SK-N-SH treated with all-trans-retinoic acid at 6 μM for 48 hours (cell line): ENCODE data around the gene SEMA7A.

ENCODE experiments used
- ATAC-seq: fragments of 200-7000 bp; cut with Tn5 transposase; 3 replicates; pipeline ENCODE4 v1.9.1; 2020; ENCODE audit warnings: mild to moderate bottlenecking, moderate library complexity
- ARNTL ChIP-seq: fragments of 450-650 bp; formaldehyde crosslinking; IDR thresholded peaks from 2 replicates; pipeline ENCODE4 v1.5.0; 2020; ENCODE audit warnings: low read depth, mild to moderate bottlenecking, moderate library complexity, borderline replicate concordance
- BACH2 ChIP-seq: fragments of 250-450 bp; sonication (Bioruptor Pico); IDR thresholded peaks from 2 replicates; pipeline ENCODE4 v1.9.0; 2021; ENCODE audit warnings: mild to moderate bottlenecking, borderline replicate concordance
- CSDC2 ChIP-seq: fragments of 250-450 bp; sonication (Bioruptor Pico); IDR thresholded peaks from 2 replicates; pipeline ENCODE4 v1.5.0; 2020; ENCODE audit warnings: mild to moderate bottlenecking, moderate library complexity
- ESRRG ChIP-seq: fragments of 250-450 bp; sonication (Bioruptor Pico); IDR thresholded peaks from 2 replicates; pipeline ENCODE4 v1.6.1; 2021; ENCODE audit warnings: mild to moderate bottlenecking
- GLIS3 ChIP-seq: fragments of 250-450 bp; sonication (Bioruptor Pico); IDR thresholded peaks from 2 replicates; pipeline ENCODE4 v1.5.0; 2020; ENCODE audit warnings: mild to moderate bottlenecking, moderate library complexity
- ISL1 ChIP-seq: fragments of 250-450 bp; sonication (Bioruptor Pico); IDR thresholded peaks from 2 replicates; pipeline ENCODE4 v2.1.2; 2022; ENCODE audit warnings: mild to moderate bottlenecking, moderate library complexity
- OSR1 ChIP-seq: fragments of 250-450 bp; sonication (Bioruptor Pico); IDR thresholded peaks from 2 replicates; pipeline ENCODE4 v1.8.0; 2022; ENCODE audit warnings: moderate library complexity, mild to moderate bottlenecking, inconsistent platforms
- PPARA ChIP-seq: fragments of 250-450 bp; sonication (Bioruptor Pico); IDR thresholded peaks from 2 replicates; pipeline ENCODE4 v1.5.0; 2020; ENCODE audit warnings: mild to moderate bottlenecking, borderline replicate concordance
- SNAI2 ChIP-seq: fragments of 250-450 bp; sonication (Bioruptor Pico); IDR thresholded peaks from 2 replicates; pipeline ENCODE4 v1.5.0; 2020; ENCODE audit warnings: mild to moderate bottlenecking, moderate library complexity
- TCF4 ChIP-seq: fragments of 250-450 bp; sonication (Bioruptor Pico); IDR thresholded peaks from 2 replicates; pipeline ENCODE4 v1.8.0; 2021; ENCODE audit warnings: mild to moderate bottlenecking, moderate library complexity, borderline replicate concordance
- ZC3H10 ChIP-seq: fragments of 250-450 bp; sonication (Bioruptor Pico); IDR thresholded peaks from 2 replicates; pipeline ENCODE4 v1.5.1; 2021; ENCODE audit warnings: mild to moderate bottlenecking, moderate library complexity
- ZFP30 ChIP-seq: fragments of 450-650 bp; formaldehyde crosslinking; IDR thresholded peaks from 2 replicates; pipeline ENCODE4 v1.5.0; 2022; ENCODE audit warnings: mild to moderate bottlenecking, moderate library complexity
- ZNF565 ChIP-seq: fragments of 450-650 bp; formaldehyde crosslinking; conservative IDR thresholded peaks from 2 replicates; pipeline ENCODE4 v1.5.0; 2020; ENCODE audit warnings: low read depth, mild to moderate bottlenecking, moderate library complexity
- ZNF70 ChIP-seq: fragments of 450-650 bp; formaldehyde crosslinking; IDR thresholded peaks from 2 replicates; pipeline ENCODE4 v1.5.0; 2020; ENCODE audit warnings: mild to moderate bottlenecking, moderate library complexity
- ZNF8 ChIP-seq: fragments of 450-650 bp; formaldehyde crosslinking; IDR thresholded peaks from 2 replicates; pipeline ENCODE4 v1.5.0; 2020; ENCODE audit warnings: mild to moderate bottlenecking, moderate library complexity
- TF ChIP-seq, protein P1 (sequence below): fragments of 250-450 bp; sonication (Bioruptor Pico); IDR thresholded peaks from 2 replicates; pipeline ENCODE4 v1.5.1; 2021; ENCODE audit warnings: mild to moderate bottlenecking, moderate library complexity
- TF ChIP-seq, protein P2 (sequence below): fragments of 250-450 bp; sonication (Bioruptor Pico); IDR thresholded peaks from 2 replicates; pipeline ENCODE4 v1.8.0; 2020; ENCODE audit warnings: mild to moderate bottlenecking, moderate library complexity, borderline replicate concordance
- TF ChIP-seq, protein P3 (sequence below): fragments of 250-450 bp; sonication (Bioruptor Pico); IDR thresholded peaks from 2 replicates; pipeline ENCODE4 v1.5.0; 2020; ENCODE audit warnings: mild to moderate bottlenecking, moderate library complexity
- TF ChIP-seq, protein P4 (sequence below): fragments of 250-450 bp; sonication (Bioruptor Pico); IDR thresholded peaks from 2 replicates; pipeline ENCODE4 v1.8.0; 2021; ENCODE audit warnings: low read depth, mild to moderate bottlenecking, moderate library complexity, borderline replicate concordance
- TF ChIP-seq, protein P5 (sequence below): fragments of 250-450 bp; sonication (Bioruptor Pico); IDR thresholded peaks from 2 replicates; pipeline ENCODE4 v1.5.1; 2020; ENCODE audit warnings: low read depth, mild to moderate bottlenecking, moderate library complexity

Gene SEMA7A

DNA sequence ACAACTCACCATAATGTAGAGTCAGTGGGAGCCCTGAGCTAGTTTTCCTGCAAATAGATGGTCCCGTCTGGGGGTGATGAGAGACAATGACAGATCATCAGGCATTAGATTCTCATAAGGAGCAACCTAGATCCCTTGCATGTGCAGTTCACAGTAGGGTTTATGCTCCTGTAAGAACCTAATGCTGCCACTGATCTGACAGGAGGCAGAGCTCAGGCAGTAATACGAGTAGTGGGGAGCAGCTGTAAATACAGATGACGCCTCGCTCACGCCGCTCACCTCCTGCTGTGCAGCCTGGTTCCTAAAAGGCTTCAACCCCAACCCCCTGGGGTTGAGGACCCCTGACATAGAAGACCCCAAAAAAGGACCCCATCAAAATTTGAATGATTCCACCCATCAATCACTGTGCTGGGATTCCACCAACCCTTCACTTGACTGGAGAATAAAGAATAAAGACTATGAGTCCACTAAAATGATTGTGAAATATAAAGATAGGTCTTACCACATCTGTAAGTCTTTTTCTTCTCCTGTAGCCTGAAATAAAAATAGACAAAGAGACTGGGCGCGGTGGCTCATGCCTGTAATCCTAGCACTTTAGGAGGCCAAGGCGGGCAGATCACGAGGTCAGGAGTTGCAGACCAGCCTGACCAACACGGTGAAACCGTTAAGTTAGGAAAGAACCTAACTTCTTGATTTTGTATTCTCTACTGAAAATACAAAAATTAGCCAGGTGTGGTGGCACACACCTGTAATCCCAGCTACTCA lies 37.1 kb upstream of the SEMA7A start:
- no peak for ATAC-seq
- TF ChIP-seq SNAI2 (no peak), ARNTL (CRISPR knock-in tag) (no peak), PPARA (CRISPR knock-in tag) (no peak), ZFP30 (CRISPR knock-in tag) (no peak), OSR1 (CRISPR knock-in tag) (no peak), BACH2 (CRISPR knock-in tag) (no peak), GLIS3 (CRISPR knock-in tag) (no peak), ZNF8 (no peak), ISL1 (CRISPR knock-in tag) (no peak), TCF4 (CRISPR knock-in tag) (no peak)
- TF ChIP-seq, protein P1, sequence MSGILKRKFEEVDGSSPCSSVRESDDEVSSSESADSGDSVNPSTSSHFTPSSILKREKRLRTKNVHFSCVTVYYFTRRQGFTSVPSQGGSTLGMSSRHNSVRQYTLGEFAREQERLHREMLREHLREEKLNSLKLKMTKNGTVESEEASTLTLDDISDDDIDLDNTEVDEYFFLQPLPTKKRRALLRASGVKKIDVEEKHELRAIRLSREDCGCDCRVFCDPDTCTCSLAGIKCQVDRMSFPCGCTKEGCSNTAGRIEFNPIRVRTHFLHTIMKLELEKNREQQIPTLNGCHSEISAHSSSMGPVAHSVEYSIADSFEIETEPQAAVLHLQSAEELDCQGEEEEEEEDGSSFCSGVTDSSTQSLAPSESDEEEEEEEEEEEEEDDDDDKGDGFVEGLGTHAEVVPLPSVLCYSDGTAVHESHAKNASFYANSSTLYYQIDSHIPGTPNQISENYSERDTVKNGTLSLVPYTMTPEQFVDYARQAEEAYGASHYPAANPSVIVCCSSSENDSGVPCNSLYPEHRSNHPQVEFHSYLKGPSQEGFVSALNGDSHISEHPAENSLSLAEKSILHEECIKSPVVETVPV (CRISPR knock-in tag), result no peak
- TF ChIP-seq, protein P2, sequence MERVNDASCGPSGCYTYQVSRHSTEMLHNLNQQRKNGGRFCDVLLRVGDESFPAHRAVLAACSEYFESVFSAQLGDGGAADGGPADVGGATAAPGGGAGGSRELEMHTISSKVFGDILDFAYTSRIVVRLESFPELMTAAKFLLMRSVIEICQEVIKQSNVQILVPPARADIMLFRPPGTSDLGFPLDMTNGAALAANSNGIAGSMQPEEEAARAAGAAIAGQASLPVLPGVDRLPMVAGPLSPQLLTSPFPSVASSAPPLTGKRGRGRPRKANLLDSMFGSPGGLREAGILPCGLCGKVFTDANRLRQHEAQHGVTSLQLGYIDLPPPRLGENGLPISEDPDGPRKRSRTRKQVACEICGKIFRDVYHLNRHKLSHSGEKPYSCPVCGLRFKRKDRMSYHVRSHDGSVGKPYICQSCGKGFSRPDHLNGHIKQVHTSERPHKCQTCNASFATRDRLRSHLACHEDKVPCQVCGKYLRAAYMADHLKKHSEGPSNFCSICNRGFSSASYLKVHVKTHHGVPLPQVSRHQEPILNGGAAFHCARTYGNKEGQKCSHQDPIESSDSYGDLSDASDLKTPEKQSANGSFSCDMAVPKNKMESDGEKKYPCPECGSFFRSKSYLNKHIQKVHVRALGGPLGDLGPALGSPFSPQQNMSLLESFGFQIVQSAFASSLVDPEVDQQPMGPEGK, result no peak
- TF ChIP-seq, protein P3, sequence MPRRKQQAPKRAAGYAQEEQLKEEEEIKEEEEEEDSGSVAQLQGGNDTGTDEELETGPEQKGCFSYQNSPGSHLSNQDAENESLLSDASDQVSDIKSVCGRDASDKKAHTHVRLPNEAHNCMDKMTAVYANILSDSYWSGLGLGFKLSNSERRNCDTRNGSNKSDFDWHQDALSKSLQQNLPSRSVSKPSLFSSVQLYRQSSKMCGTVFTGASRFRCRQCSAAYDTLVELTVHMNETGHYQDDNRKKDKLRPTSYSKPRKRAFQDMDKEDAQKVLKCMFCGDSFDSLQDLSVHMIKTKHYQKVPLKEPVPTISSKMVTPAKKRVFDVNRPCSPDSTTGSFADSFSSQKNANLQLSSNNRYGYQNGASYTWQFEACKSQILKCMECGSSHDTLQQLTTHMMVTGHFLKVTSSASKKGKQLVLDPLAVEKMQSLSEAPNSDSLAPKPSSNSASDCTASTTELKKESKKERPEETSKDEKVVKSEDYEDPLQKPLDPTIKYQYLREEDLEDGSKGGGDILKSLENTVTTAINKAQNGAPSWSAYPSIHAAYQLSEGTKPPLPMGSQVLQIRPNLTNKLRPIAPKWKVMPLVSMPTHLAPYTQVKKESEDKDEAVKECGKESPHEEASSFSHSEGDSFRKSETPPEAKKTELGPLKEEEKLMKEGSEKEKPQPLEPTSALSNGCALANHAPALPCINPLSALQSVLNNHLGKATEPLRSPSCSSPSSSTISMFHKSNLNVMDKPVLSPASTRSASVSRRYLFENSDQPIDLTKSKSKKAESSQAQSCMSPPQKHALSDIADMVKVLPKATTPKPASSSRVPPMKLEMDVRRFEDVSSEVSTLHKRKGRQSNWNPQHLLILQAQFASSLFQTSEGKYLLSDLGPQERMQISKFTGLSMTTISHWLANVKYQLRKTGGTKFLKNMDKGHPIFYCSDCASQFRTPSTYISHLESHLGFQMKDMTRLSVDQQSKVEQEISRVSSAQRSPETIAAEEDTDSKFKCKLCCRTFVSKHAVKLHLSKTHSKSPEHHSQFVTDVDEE (CRISPR knock-in tag), result no peak

DNA sequence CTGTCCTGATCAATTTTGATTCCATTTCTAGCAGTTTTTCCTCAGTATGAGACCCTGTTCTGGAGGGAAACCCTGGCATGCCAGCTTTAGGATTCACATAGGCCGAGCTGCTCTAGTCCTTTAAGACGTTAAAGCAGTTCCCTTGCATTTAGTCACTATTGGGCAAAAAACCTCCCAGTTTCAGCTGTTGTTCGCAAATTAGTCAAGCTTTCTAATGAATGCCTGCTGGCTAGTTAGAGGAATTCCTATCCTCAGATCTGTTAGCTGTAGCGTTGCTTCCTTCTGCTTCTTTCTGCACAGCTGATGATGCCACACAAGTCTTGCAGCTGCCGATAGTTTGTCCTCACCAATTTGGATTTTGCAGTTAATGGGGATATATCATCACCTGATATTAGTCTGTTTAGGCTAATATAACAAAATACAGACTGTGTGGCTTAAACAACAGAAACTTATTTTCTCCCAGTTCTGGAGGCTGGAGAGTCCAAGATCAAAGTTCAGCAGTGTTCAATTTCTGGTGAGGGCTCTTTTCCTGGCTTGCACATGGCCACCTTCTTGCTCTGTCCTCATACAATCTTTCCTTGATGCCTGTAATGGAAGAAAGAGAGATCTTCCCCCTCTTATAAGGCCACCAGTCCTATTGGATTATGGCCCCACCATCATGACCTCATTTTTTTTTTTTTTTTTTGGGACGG lies 34.7 kb upstream of the SEMA7A start:
- no peak for TF ChIP-seq CSDC2 (CRISPR knock-in tag)
- TF ChIP-seq, protein P4, sequence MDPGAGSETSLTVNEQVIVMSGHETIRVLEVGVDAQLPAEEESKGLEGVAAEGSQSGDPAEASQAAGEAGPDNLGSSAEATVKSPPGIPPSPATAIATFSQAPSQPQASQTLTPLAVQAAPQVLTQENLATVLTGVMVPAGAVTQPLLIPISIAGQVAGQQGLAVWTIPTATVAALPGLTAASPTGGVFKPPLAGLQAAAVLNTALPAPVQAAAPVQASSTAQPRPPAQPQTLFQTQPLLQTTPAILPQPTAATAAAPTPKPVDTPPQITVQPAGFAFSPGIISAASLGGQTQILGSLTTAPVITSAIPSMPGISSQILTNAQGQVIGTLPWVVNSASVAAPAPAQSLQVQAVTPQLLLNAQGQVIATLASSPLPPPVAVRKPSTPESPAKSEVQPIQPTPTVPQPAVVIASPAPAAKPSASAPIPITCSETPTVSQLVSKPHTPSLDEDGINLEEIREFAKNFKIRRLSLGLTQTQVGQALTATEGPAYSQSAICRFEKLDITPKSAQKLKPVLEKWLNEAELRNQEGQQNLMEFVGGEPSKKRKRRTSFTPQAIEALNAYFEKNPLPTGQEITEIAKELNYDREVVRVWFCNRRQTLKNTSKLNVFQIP (CRISPR knock-in tag), result no peak
- TF ChIP-seq ZNF8, result no peak
- no peak for TF ChIP-seq ZC3H10
- no peak for TF ChIP-seq ZFP30 (CRISPR knock-in tag)
- TF ChIP-seq SNAI2, result no peak
- no peak for ATAC-seq

DNA sequence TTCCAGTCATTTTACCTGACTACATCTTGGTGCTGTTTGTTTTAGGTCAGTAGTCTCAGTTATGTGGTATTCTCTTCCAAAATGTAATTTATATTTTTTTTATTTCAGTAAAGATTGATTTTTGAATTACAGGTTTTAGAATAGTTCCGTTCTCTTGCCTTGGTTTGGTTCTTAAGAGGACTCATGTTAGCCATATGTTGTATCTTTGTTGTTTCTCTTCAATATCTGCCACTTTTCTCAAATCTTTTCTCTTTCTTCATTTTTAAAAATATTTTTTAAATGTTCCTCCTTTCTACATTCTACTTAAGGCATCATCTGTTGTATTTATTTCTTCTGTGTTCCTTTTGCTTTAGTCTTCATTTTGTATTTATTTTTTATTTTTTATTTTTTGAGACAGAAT lies 32.8 kb upstream of the SEMA7A start:
- TF ChIP-seq TCF4 (CRISPR knock-in tag) (no peak), BACH2 (CRISPR knock-in tag) (no peak), ZNF8 (no peak), ZNF565 (CRISPR knock-in tag) (no peak), ISL1 (CRISPR knock-in tag) (no peak)
- ATAC-seq, result no peak

DNA sequence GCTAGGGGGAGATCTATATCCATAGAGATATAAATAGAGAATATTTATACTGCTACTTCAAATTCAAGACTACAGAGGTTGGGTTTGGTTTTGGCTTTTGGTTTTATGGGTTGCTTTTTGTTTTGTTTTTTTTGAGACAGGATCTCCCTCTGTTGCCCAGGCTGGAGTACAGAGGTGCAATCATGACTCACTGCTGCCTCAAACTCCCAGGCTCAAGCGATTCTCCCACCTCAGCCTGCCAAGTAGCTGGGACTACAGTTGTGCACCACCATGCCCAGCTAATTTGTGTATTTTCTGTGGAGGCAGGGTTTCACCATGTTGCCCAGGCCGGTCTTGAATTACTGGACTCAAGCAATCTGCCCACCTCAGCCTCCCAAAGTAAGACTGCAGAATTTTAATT lies 31.1 kb upstream of the SEMA7A start:
- no peak for ATAC-seq
- TF ChIP-seq SNAI2 (no peak), ZNF8 (no peak), PPARA (CRISPR knock-in tag) (no peak), ESRRG (CRISPR knock-in tag) (no peak), GLIS3 (CRISPR knock-in tag) (no peak), ISL1 (CRISPR knock-in tag) (no peak), ZFP30 (CRISPR knock-in tag) (no peak), ZC3H10 (no peak), CSDC2 (CRISPR knock-in tag) (no peak), ZNF70 (CRISPR knock-in tag) (no peak)
- TF ChIP-seq, protein P4 (CRISPR knock-in tag), result no peak
- TF ChIP-seq, protein P5, sequence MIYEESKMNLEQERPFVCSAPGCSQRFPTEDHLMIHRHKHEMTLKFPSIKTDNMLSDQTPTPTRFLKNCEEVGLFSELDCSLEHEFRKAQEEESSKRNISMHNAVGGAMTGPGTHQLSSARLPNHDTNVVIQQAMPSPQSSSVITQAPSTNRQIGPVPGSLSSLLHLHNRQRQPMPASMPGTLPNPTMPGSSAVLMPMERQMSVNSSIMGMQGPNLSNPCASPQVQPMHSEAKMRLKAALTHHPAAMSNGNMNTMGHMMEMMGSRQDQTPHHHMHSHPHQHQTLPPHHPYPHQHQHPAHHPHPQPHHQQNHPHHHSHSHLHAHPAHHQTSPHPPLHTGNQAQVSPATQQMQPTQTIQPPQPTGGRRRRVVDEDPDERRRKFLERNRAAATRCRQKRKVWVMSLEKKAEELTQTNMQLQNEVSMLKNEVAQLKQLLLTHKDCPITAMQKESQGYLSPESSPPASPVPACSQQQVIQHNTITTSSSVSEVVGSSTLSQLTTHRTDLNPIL (CRISPR knock-in tag), result no peak
- TF ChIP-seq, all 23 proteins: peak for 0
